Ovary (tissue), 9 donors: ENCODE measurements around the gene PLEKHA7. TPM values are rescaled to one million over a fixed set of nuclear protein-coding genes. Genes with fewer than 3 reads are reported as not detected.

Experiments
- DNase-seq, 5 donors: peaks; one replicate each; pipeline ENCODE4 v3.0.0-alpha.2; 2019 to 2020
- H3K27ac ChIP-seq, 2 donors: fragments of 200-600 bp; one replicate each; pipeline versions ENCODE4 v1.5.1 to v1.8.0; 2019 to 2022
- H3K27me3 ChIP-seq: fragments of 200-600 bp; one replicate; pipeline ENCODE4 v1.8.0; 2022
- H3K36me3 ChIP-seq: fragments of 200-600 bp; sonication (generic); one replicate; pipeline ENCODE4 v1.5.1; 2019
- H3K4me1 ChIP-seq: one replicate; pipeline ENCODE4 v1.8.1; 2013; ENCODE audit warnings: mild to moderate bottlenecking, moderate library complexity; ENCODE audit not compliant: insufficient read depth
- H3K4me3 ChIP-seq: fragments of 200-600 bp; sonication (generic); one replicate; pipeline ENCODE4 v1.5.1; 2017
- H3K9me3 ChIP-seq, 2 donors: fragments of 200-600 bp in 1 of 2; sonication (generic) in 1 of 2; one replicate each; pipeline versions ENCODE4 v1.5.1 to v1.8.1; 2013 to 2019; ENCODE audit warnings: mild to moderate bottlenecking in 1 of 2, moderate library complexity in 1 of 2
- CTCF ChIP-seq, 3 donors: fragments of 450-650 bp in 2 of 3; fragments of 200-600 bp in 1 of 3; IDR thresholded peaks; one replicate each; pipeline versions ENCODE4 v1.5.1 to v1.8.0; 2016 to 2022; ENCODE audit warnings: antibody characterized with exemption in 3 of 3, mild to moderate bottlenecking in 1 of 3
- EP300 ChIP-seq: sonication (generic); formaldehyde crosslinking; IDR thresholded peaks from one replicate; pipeline ENCODE4 v1.6.1; 2017; ENCODE audit warnings: antibody characterized with exemption
- POLR2A ChIP-seq: fragments of 450-650 bp; IDR thresholded peaks from one replicate; pipeline ENCODE4 v1.6.1; 2017; ENCODE audit warnings: antibody characterized with exemption, mild to moderate bottlenecking, moderate library complexity
- WGBS, 3 donors: extraction: QIAGEN DNeasy Blood & Tissue Kit in 1 of 3; methylation state at CpG; one replicate each; pipeline versions ENCODE4 v1.1.5 to v1.1.7; 2013 to 2017; 5-methylcytosine and 5-hydroxymethylcytosine counted together
- intact Hi-C, 4 donors: fragments of 100-400 bp; cut with DNase I; formaldehyde crosslinking; loops; one replicate each; pipeline versions ENCODE4 v1.11.0 to v1.15.1; 2022 to 2023
- polyA plus RNA-seq, 2 donors: library from polyadenylated mRNA; stranded (reverse); fragments of 200-250 nt in 1 of 2; fragments of 350-450 nt in 1 of 2; fragmentation: Illumina TruSeq in 1 of 2; extraction: RNeasy Lipid Tissue Mini Kit (QIAGEN cat#74804) in 1 of 2; gene quantifications; one replicate each; pipeline ENCODE4 v1.2.3, GENCODE V29; 2013 to 2014
- total RNA-seq, 7 donors: library from RNA; depleted of rRNA in 2 of 7; stranded (reverse); fragments of >200 nt in 2 of 7; fragmentation: NEBNext Ultra II Directional in 3 of 7; extraction: Animal tissue kit (Norgen Biotek cat#: 25700) in 3 of 7; gene quantifications; one replicate each; pipeline versions ENCODE4 v1.1.0 to v1.2.4, GENCODE V29; 2016 to 2023
- donor health status: DM: no; HTN: no; CAD: no; lungs with moderate emphysema.
- donor health status: DM: no; HTN: no; CAD: no.
- donor health status: Bipolar disorder and iron deficiency.
- donor health status: DM: yes; HTN: yes; CAD: no.
- donor health status: DM: no; HTN: no; CAD: no.
- donor health status: DM: yes; HTN: yes; CAD: no.

Gene PLEKHA7
- total and polyA plus RNA-seq, 9 donors, result 9.6 to 29.5 (median 15.9) TPM

DNA sequence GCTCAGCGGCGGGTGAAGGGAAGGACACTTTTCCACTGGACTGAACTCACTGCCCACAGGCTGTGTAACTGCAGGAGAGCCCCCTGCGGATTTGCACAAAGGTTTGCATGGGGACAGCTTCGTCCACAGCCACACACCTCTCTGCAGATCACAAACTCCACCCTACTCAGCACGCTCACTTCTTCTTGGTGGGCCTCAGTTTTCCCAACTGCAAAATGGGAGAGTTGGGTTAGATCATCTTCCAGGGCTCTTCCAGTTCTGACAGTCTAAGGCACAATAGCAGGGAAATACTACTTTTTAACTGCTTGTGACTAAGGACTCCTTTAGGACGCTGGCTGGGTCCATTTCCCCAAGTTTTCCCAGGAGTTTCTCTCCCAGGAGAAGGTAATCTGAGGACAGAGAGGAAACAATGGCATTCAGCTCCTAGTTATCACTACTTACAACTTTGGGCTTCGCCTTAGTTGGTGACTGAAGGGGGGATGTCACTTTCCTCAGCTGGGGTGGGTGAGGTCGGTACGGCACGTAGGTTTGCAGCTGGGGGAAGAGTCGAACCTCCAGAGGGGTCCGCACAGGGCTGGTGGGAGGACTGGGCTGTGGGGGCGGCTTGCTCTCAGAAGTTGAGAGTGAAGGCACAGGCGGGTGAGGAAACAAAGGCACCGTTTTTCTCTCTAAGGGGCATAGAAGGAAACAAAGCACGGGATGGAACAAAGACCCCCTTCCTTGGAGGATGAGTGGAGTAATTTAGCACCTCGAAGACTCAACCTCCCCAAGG, 220.0 kb downstream of the PLEKHA7 start:
- Histone ChIP-seq H3K27ac (no peak overlapping the region), H3K4me1 (no peaks in the 10 kb centered on the region), H3K36me3 (no peaks in the 10 kb centered on the region), H3K4me3 (no peak overlapping the region), H3K27me3 (no peaks in the 10 kb centered on the region), H3K9me3 (no peaks in the 10 kb centered on the region)
- TF ChIP-seq CTCF (IDR thresholded peaks at IDR 0.05) (no peak), POLR2A (no peak), EP300 (no peak)
- 93% methylated on average over 17 of the region's 17 CpGs for WGBS, 3 donors
- no peak for DNase-seq
- intact Hi-C loops, result no loop called here

DNA sequence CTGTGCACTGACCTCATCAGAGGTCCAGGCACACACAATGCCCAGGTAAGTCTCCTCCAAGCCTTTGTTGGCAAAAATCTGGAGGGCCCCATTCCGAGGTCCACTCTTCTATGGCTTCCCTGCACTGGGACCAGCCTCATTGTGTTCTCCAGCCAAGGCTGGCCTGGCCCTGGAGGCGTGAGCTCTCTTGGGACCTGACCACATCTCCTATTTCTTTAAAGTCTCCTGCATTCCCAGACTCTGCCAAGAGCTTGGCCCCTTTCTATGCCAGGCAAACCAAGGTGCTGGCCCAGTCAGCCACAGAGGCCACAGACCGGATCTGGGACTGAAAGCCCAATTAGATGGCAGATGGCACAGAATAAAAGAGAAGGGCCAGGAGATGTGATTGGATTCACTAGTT, 220.7 kb downstream of the PLEKHA7 start:
- no peak for DNase-seq
- intact Hi-C loops, result no loop called here

DNA sequence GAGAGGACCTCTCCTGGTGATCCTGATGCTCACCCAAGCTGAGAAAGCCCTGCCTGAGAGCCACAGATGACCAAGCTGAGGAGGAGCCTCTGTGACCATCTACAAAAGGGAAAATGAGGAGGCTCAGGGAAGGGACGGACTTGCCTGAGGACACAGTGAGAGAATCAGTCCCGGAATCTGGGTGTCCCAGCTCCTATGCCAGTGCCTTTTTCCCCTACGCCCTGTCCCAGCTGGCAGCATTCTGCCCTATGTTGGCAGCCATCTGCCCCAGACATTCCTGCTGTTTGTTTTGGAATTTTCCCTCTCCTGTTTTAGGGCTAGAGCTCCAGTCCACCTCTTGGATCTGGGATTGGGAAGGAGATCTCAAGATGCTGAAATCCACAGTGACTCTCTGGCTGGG, 221.2 kb downstream of the PLEKHA7 start:
- WGBS, 3 donors, result 88 to 92% (median 88%) methylated on average over 3 of the region's 3 CpGs
- DNase-seq, result no peak
- no peaks in the 10 kb centered on the region for H3K36me3 ChIP-seq
- no peaks in the 10 kb centered on the region for H3K4me1 ChIP-seq
- no peak for TF ChIP-seq POLR2A
- no peak overlapping the region for H3K4me3 ChIP-seq
- H3K27me3 ChIP-seq, result no peaks in the 10 kb centered on the region
- H3K27ac ChIP-seq, result no peak overlapping the region
- no peaks in the 10 kb centered on the region for H3K9me3 ChIP-seq
- intact Hi-C loops, result no loop called here

More for the DNA sequence above, 220.7 kb downstream of the PLEKHA7 start:
- TF ChIP-seq POLR2A (no peak), EP300 (no peak), CTCF (IDR thresholded peaks at IDR 0.05) (no peak)
- no peaks in the 10 kb centered on the region for H3K9me3 ChIP-seq
- H3K27ac ChIP-seq, result no peak overlapping the region
- H3K4me3 ChIP-seq, result no peak overlapping the region
- no peaks in the 10 kb centered on the region for H3K36me3 ChIP-seq
- WGBS, 3 donors, result 92 to 95% (median 95%) methylated on average over 3 of the region's 3 CpGs
- H3K4me1 ChIP-seq, result no peaks in the 10 kb centered on the region
- H3K27me3 ChIP-seq, result no peaks in the 10 kb centered on the region

DNA sequence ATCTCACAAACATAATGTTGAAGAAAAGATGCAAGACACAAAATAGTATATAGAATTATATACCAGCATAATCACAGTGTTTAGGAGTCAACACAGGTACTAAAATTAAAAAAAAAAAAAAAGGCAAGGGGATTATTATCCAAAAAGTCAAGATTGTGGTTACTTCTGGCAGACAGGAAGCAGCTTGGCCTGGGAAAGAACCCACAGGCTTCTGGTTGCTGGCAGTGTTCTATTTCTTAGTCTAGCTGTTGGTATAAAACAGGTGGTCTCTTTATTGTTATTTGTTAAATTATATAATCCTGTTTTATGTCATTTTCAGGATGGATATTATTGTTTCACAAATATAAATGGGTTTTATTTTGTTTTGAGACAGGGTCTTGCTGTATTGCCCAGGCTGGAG, 221.8 kb downstream of the PLEKHA7 start:
- H3K27me3 ChIP-seq, result no peaks in the 10 kb centered on the region
- H3K27ac ChIP-seq, result no peak overlapping the region
- H3K4me1 ChIP-seq, result no peaks in the 10 kb centered on the region
- intact Hi-C loops, result no loop called here
- H3K9me3 ChIP-seq, result no peaks in the 10 kb centered on the region
- H3K4me3 ChIP-seq, result no peak overlapping the region
- TF ChIP-seq CTCF (IDR thresholded peaks at IDR 0.05) (no peak), EP300 (no peak)
- DNase-seq, result no peak
- H3K36me3 ChIP-seq, result no peaks in the 10 kb centered on the region

DNA sequence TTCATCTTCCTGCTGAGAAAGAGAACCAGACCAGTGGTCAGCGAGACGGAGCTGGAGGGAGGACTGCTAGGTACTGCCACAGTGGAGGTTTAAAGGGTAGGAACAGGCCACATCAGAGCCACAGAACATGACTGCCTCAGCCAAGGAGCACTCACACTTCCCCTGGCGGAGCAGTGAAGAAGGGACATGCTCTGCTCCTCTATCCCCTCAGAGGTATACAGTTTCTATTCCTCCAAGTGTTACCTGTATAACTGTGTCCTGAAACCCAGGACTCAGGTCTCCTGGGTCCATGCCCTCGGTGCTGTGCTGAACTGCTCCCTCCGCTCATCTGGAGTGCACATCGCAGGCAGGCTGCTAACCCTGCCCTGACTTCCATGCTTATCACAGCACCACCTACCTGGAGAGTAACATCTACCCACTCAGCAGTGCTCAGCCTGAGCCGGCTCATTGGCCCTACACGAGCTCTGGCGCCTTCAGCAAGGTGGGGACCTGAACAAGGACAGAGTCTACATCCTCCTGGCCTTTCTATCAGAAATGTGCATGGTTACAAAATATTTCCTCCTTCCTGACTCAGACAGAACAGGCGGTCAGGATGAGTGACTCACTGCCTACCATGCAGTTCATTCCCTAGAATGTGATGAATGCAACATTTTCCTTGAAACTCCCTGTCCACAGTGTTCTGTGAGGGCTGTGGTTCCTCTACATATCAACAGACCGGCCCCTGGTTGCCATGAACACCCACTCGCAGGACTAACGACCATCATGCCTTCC, 222.8 kb downstream of the PLEKHA7 start:
- intact Hi-C loops, result no loop called here
- Histone ChIP-seq H3K36me3 (no peaks in the 10 kb centered on the region), H3K4me1 (no peaks in the 10 kb centered on the region), H3K27ac (no peak overlapping the region), H3K4me3 (no peak overlapping the region), H3K27me3 (no peaks in the 10 kb centered on the region), H3K9me3 (no peaks in the 10 kb centered on the region)
- DNase-seq, result peak in 3 of 5 donors; percentile 27 to 46 (median 44)
- TF ChIP-seq EP300, result no peak
- no peak for TF ChIP-seq CTCF (IDR thresholded peaks at IDR 0.05)
- 49 to 54% (median 51%) methylated on average over 13 of the region's 13 CpGs for WGBS, 3 donors
